H9 (cell line): ENCODE measurements around the gene ACTN2. TPM values are rescaled to one million over a fixed set of nuclear protein-coding genes. Genes with fewer than 3 reads are reported as not detected.

ENCODE experiments used
- DNase-seq: peaks from one replicate; pipeline ENCODE4 v3.0.0-alpha.2; 2017
- H2AFZ ChIP-seq: one replicate; pipeline ENCODE4 v1.6.1; 2013; ENCODE audit warnings: mild to moderate bottlenecking, low read length, control low read depth, moderate library complexity
- H2AK5ac ChIP-seq: 2 replicates; pipeline ENCODE4 v1.6.1; 2013; ENCODE audit warnings: low read length, control low read depth, mixed read lengths; ENCODE audit not compliant: insufficient read length
- H2BK120ac ChIP-seq: one replicate; pipeline ENCODE4 v1.6.1; 2013; ENCODE audit warnings: low read depth, mild to moderate bottlenecking, low read length, control low read depth, inconsistent platforms; ENCODE audit not compliant: poor library complexity, severe bottlenecking
- H2BK12ac ChIP-seq: 2 replicates; pipeline ENCODE4 v1.6.1; 2013; ENCODE audit warnings: low read length, control low read depth, mixed read lengths, low read depth; ENCODE audit not compliant: insufficient read length
- H2BK15ac ChIP-seq: 2 replicates; pipeline ENCODE4 v1.6.1; 2013; ENCODE audit warnings: low read depth, low read length, control low read depth
- H2BK20ac ChIP-seq: one replicate; pipeline ENCODE4 v1.6.1; 2013; ENCODE audit warnings: low read depth, mild to moderate bottlenecking, low read length, control low read depth, inconsistent platforms; ENCODE audit not compliant: poor library complexity, severe bottlenecking
- H2BK5ac ChIP-seq: 2 replicates; pipeline ENCODE4 v1.6.1; 2013; ENCODE audit warnings: low read length, control low read depth, mixed read lengths; ENCODE audit not compliant: insufficient read length
- H3K14ac ChIP-seq: 2 replicates; pipeline ENCODE4 v1.6.1; 2013; ENCODE audit warnings: low read length, control low read depth; ENCODE audit not compliant: insufficient read depth
- H3K18ac ChIP-seq: 2 replicates; pipeline ENCODE4 v1.6.1; 2013; ENCODE audit warnings: low read depth, mild to moderate bottlenecking, mixed read lengths, low read length, control low read depth; ENCODE audit not compliant: insufficient read length
- H3K23ac ChIP-seq: 2 replicates; pipeline ENCODE4 v1.6.1; 2013; ENCODE audit warnings: low read length, control low read depth, mixed read lengths, low read depth; ENCODE audit not compliant: insufficient read length
- H3K23me2 ChIP-seq: 2 replicates; pipeline ENCODE4 v1.6.1; 2013; ENCODE audit warnings: low read depth, mild to moderate bottlenecking, mixed read lengths, low read length, control low read depth; ENCODE audit not compliant: insufficient read length, poor library complexity, severe bottlenecking
- H3K27ac ChIP-seq: 2 replicates; pipeline ENCODE4 v1.5.1; 2013; ENCODE audit warnings: low read length, control low read depth, mixed read lengths, low read depth; ENCODE audit not compliant: insufficient read length
- H3K27me3 ChIP-seq: 2 replicates; pipeline ENCODE4 v1.6.1; 2013; ENCODE audit warnings: low read length, control low read depth, inconsistent platforms; ENCODE audit not compliant: insufficient read depth
- H3K4ac ChIP-seq: 2 replicates; pipeline ENCODE4 v1.6.1; 2013; ENCODE audit warnings: low read depth, mild to moderate bottlenecking, control low read depth, inconsistent platforms, low read length, moderate library complexity
- H3K4me1 ChIP-seq: 2 replicates; pipeline ENCODE4 v1.6.1; 2013; ENCODE audit warnings: low read length, control low read depth, inconsistent platforms; ENCODE audit not compliant: insufficient read depth
- H3K4me2 ChIP-seq: 2 replicates; pipeline ENCODE4 v1.6.1; 2013; ENCODE audit warnings: low read length, control low read depth, mixed read lengths; ENCODE audit not compliant: insufficient read length, insufficient read depth
- H3K56ac ChIP-seq: 2 replicates; pipeline ENCODE4 v1.6.1; 2013; ENCODE audit warnings: low read depth, mild to moderate bottlenecking, mixed read lengths, low read length, control low read depth; ENCODE audit not compliant: insufficient read length
- H3K79me1 ChIP-seq: 2 replicates; pipeline ENCODE4 v1.6.1; 2013; ENCODE audit warnings: low read depth, mild to moderate bottlenecking, moderate library complexity, low read length, control low read depth, inconsistent platforms; ENCODE audit not compliant: insufficient read depth, poor library complexity, severe bottlenecking
- H3K79me2 ChIP-seq: 2 replicates; pipeline ENCODE4 v1.6.1; 2013; ENCODE audit warnings: low read length, control low read depth, inconsistent platforms; ENCODE audit not compliant: insufficient read depth
- H3K9ac ChIP-seq: 2 replicates; pipeline ENCODE4 v1.6.1; 2013; ENCODE audit warnings: low read length, control low read depth, mixed read lengths; ENCODE audit not compliant: insufficient read length; ENCODE audit errors: extremely low read depth
- H3K9me3 ChIP-seq: one replicate; pipeline ENCODE4 v1.6.1; 2013; ENCODE audit warnings: low read depth, low read length, inconsistent platforms; ENCODE audit not compliant: control insufficient read depth
- H3T11ph ChIP-seq: one replicate; pipeline ENCODE4 v1.6.1; 2013; ENCODE audit warnings: mild to moderate bottlenecking, low read length, control low read depth, inconsistent platforms
- H4K20me1 ChIP-seq: one replicate; pipeline ENCODE4 v1.6.1; 2013; ENCODE audit not compliant: control insufficient read depth, insufficient read length, insufficient read depth
- H4K5ac ChIP-seq: 2 replicates; pipeline ENCODE4 v1.6.1; 2013; ENCODE audit warnings: low read depth, mild to moderate bottlenecking, mixed read lengths, low read length, control low read depth; ENCODE audit not compliant: insufficient read length
- H4K8ac ChIP-seq: replicated peaks from 2 replicates; pipeline ENCODE4 v1.6.1; 2013; ENCODE audit warnings: low read length, control low read depth, mixed read lengths, low read depth; ENCODE audit not compliant: insufficient read length
- H4K91ac ChIP-seq: 2 replicates; pipeline ENCODE4 v1.6.1; 2013; ENCODE audit warnings: low read depth, mild to moderate bottlenecking, moderate library complexity, mixed read lengths, low read length, control low read depth; ENCODE audit not compliant: insufficient read length
- H3K27ac Mint-ChIP-seq, 3 experiments: 2 replicates in 2 of 3; 3 replicates in 1 of 3; pipeline ENCODE4 v1.8.0; 2020 to 2021; ENCODE audit warnings: mixed read lengths in 3 of 3, mild to moderate bottlenecking in 1 of 3, moderate library complexity in 1 of 3
- H3K27me3 Mint-ChIP-seq: 2 replicates; pipeline ENCODE4 v1.8.0; 2021; ENCODE audit warnings: low read depth, mild to moderate bottlenecking, moderate library complexity, mixed read lengths
- H3K36me3 Mint-ChIP-seq, 3 experiments: 2 replicates in 2 of 3; 3 replicates in 1 of 3; pipeline ENCODE4 v1.8.0; 2020 to 2021; ENCODE audit warnings: low read depth in 3 of 3, mixed read lengths in 3 of 3; ENCODE audit not compliant: insufficient read depth in 1 of 3
- H3K4me1 Mint-ChIP-seq, 2 experiments: 2 replicates each; pipeline ENCODE4 v1.8.0; 2020; ENCODE audit warnings: mixed read lengths in 2 of 2
- H3K4me3 Mint-ChIP-seq, 2 experiments: 2 replicates in 1 of 2; 3 replicates in 1 of 2; pipeline ENCODE4 v1.8.0; 2020 to 2021; ENCODE audit warnings: mild to moderate bottlenecking in 2 of 2, mixed read lengths in 2 of 2, moderate library complexity in 1 of 2
- H3K9me3 Mint-ChIP-seq, 2 experiments: 2 replicates in 1 of 2; 3 replicates in 1 of 2; pipeline ENCODE4 v1.8.0; 2020; ENCODE audit warnings: mild to moderate bottlenecking in 2 of 2, mixed read lengths in 2 of 2, moderate library complexity in 1 of 2
- WGBS: extraction: QIAGEN DNeasy Blood & Tissue Kit; methylation state at CpG from one replicate; pipeline ENCODE4 v1.1.7; 2013; ENCODE audit warnings: missing lambda C conversion rate, low lambda C conversion rate, mixed read lengths; ENCODE audit not compliant: insufficient read length; ENCODE audit errors: extremely low coverage; 5-methylcytosine and 5-hydroxymethylcytosine counted together
- total RNA-seq: library from RNA; stranded (reverse); gene quantifications from 2 replicates; pipeline ENCODE4 v1.2.1, GENCODE V29; 2021
- TF ChIP-seq, protein P1 (sequence below): fragments of 200-600 bp; sonication (generic); conservative IDR thresholded peaks from 3 replicates; pipeline ENCODE4 v1.8.0; 2021; ENCODE audit warnings: antibody characterized with exemption, mild to moderate bottlenecking

Gene ACTN2
- total RNA-seq, 1 experiment from 2014 or later = 2.3 TPM

DNA sequence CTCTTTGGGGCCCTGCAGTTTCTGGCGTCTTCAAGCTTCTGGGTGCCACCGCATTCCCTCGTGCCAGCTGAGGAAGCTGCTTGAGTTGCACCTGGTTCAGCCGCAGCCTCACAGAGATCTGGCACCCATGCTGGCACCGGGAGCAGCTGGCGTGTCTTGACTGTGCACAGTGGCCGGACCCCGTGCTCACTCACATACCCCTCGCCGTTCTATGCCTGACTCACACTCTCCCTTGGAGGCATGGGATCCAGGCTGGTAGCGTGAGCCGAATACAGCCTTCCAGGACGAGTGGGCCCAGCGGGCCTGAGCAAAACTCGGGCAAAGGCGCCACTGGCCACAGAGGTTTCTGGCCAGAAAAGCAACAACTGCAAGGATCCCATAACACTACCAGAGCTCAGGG lies 100.2 kb downstream of the ACTN2 start:
- H3K4ac ChIP-seq = no peak overlapping the region
- H3K23ac ChIP-seq = no peak overlapping the region
- no peak overlapping the region for H3K18ac ChIP-seq
- no peak overlapping the region for H3K14ac ChIP-seq
- H3K4me3 Mint-ChIP-seq = no peak overlapping the region
- H3K4me1 ChIP-seq = no peaks in the 10 kb centered on the region
- TF ChIP-seq, protein P1, sequence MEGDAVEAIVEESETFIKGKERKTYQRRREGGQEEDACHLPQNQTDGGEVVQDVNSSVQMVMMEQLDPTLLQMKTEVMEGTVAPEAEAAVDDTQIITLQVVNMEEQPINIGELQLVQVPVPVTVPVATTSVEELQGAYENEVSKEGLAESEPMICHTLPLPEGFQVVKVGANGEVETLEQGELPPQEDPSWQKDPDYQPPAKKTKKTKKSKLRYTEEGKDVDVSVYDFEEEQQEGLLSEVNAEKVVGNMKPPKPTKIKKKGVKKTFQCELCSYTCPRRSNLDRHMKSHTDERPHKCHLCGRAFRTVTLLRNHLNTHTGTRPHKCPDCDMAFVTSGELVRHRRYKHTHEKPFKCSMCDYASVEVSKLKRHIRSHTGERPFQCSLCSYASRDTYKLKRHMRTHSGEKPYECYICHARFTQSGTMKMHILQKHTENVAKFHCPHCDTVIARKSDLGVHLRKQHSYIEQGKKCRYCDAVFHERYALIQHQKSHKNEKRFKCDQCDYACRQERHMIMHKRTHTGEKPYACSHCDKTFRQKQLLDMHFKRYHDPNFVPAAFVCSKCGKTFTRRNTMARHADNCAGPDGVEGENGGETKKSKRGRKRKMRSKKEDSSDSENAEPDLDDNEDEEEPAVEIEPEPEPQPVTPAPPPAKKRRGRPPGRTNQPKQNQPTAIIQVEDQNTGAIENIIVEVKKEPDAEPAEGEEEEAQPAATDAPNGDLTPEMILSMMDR = no peak
- no peaks in the 10 kb centered on the region for H3K79me2 ChIP-seq
- no peak overlapping the region for H4K91ac ChIP-seq
- H3K27me3 ChIP-seq = no peaks in the 10 kb centered on the region
- no peak overlapping the region for H4K5ac ChIP-seq
- no peak overlapping the region for H2BK120ac ChIP-seq
- H3K23me2 ChIP-seq = peaks cover 3% of the 10 kb centered on the region
- no peak overlapping the region for H2BK20ac ChIP-seq
- no peaks in the 10 kb centered on the region for H3K79me1 ChIP-seq
- no peaks in the 10 kb centered on the region for H4K20me1 ChIP-seq
- WGBS = no CpG with 5 or more reads among the region's 16 CpGs
- no peak overlapping the region for H2BK15ac ChIP-seq
- no peak overlapping the region for H2AK5ac ChIP-seq
- DNase-seq = no peak
- no peak overlapping the region for H2AFZ ChIP-seq
- no peak overlapping the region for H3K56ac ChIP-seq
- no peaks in the 10 kb centered on the region for H3K4me1 Mint-ChIP-seq
- no peak overlapping the region for H3K9ac ChIP-seq
- H3K9me3 ChIP-seq = no peaks in the 10 kb centered on the region
- no peak overlapping the region for H3T11ph ChIP-seq
- peaks cover 7% of the 10 kb centered on the region for H3K27me3 Mint-ChIP-seq
- H3K27ac Mint-ChIP-seq = no peak overlapping the region
- no peak overlapping the region for H3K27ac ChIP-seq
- H4K8ac ChIP-seq = no peak overlapping the region
- H3K9me3 Mint-ChIP-seq = no peaks in the 10 kb centered on the region
- H3K4me2 ChIP-seq = no peak overlapping the region
- H2BK12ac ChIP-seq = no peak overlapping the region
- H2BK5ac ChIP-seq = no peak overlapping the region
- no peaks in the 10 kb centered on the region for H3K36me3 Mint-ChIP-seq
